H9 (cell line): ENCODE results near the gene NCAPH2. TPM values are rescaled to one million over a fixed set of nuclear protein-coding genes. Genes with fewer than 3 reads are reported as not detected.

Experiments
- DNase-seq: peaks from one replicate; pipeline ENCODE4 v3.0.0-alpha.2; 2017
- H2AFZ ChIP-seq: one replicate; pipeline ENCODE4 v1.6.1; 2013; ENCODE audit warnings: mild to moderate bottlenecking, low read length, control low read depth, moderate library complexity
- H2AK5ac ChIP-seq: 2 replicates; pipeline ENCODE4 v1.6.1; 2013; ENCODE audit warnings: low read length, control low read depth, mixed read lengths; ENCODE audit not compliant: insufficient read length
- H2BK120ac ChIP-seq: one replicate; pipeline ENCODE4 v1.6.1; 2013; ENCODE audit warnings: low read depth, mild to moderate bottlenecking, low read length, control low read depth, inconsistent platforms; ENCODE audit not compliant: poor library complexity, severe bottlenecking
- H2BK12ac ChIP-seq: 2 replicates; pipeline ENCODE4 v1.6.1; 2013; ENCODE audit warnings: low read length, control low read depth, mixed read lengths, low read depth; ENCODE audit not compliant: insufficient read length
- H2BK15ac ChIP-seq: 2 replicates; pipeline ENCODE4 v1.6.1; 2013; ENCODE audit warnings: low read depth, low read length, control low read depth
- H2BK20ac ChIP-seq: one replicate; pipeline ENCODE4 v1.6.1; 2013; ENCODE audit warnings: low read depth, mild to moderate bottlenecking, low read length, control low read depth, inconsistent platforms; ENCODE audit not compliant: poor library complexity, severe bottlenecking
- H2BK5ac ChIP-seq: 2 replicates; pipeline ENCODE4 v1.6.1; 2013; ENCODE audit warnings: low read length, control low read depth, mixed read lengths; ENCODE audit not compliant: insufficient read length
- H3K14ac ChIP-seq: 2 replicates; pipeline ENCODE4 v1.6.1; 2013; ENCODE audit warnings: low read length, control low read depth; ENCODE audit not compliant: insufficient read depth
- H3K18ac ChIP-seq: 2 replicates; pipeline ENCODE4 v1.6.1; 2013; ENCODE audit warnings: low read depth, mild to moderate bottlenecking, mixed read lengths, low read length, control low read depth; ENCODE audit not compliant: insufficient read length
- H3K23ac ChIP-seq: 2 replicates; pipeline ENCODE4 v1.6.1; 2013; ENCODE audit warnings: low read length, control low read depth, mixed read lengths, low read depth; ENCODE audit not compliant: insufficient read length
- H3K23me2 ChIP-seq: 2 replicates; pipeline ENCODE4 v1.6.1; 2013; ENCODE audit warnings: low read depth, mild to moderate bottlenecking, mixed read lengths, low read length, control low read depth; ENCODE audit not compliant: insufficient read length, poor library complexity, severe bottlenecking
- H3K27ac ChIP-seq: 2 replicates; pipeline ENCODE4 v1.5.1; 2013; ENCODE audit warnings: low read length, control low read depth, mixed read lengths, low read depth; ENCODE audit not compliant: insufficient read length
- H3K27me3 ChIP-seq: 2 replicates; pipeline ENCODE4 v1.6.1; 2013; ENCODE audit warnings: low read length, control low read depth, inconsistent platforms; ENCODE audit not compliant: insufficient read depth
- H3K4ac ChIP-seq: 2 replicates; pipeline ENCODE4 v1.6.1; 2013; ENCODE audit warnings: low read depth, mild to moderate bottlenecking, control low read depth, inconsistent platforms, low read length, moderate library complexity
- H3K4me1 ChIP-seq: 2 replicates; pipeline ENCODE4 v1.6.1; 2013; ENCODE audit warnings: low read length, control low read depth, inconsistent platforms; ENCODE audit not compliant: insufficient read depth
- H3K4me2 ChIP-seq: 2 replicates; pipeline ENCODE4 v1.6.1; 2013; ENCODE audit warnings: low read length, control low read depth, mixed read lengths; ENCODE audit not compliant: insufficient read length, insufficient read depth
- H3K56ac ChIP-seq: 2 replicates; pipeline ENCODE4 v1.6.1; 2013; ENCODE audit warnings: low read depth, mild to moderate bottlenecking, mixed read lengths, low read length, control low read depth; ENCODE audit not compliant: insufficient read length
- H3K79me1 ChIP-seq: 2 replicates; pipeline ENCODE4 v1.6.1; 2013; ENCODE audit warnings: low read depth, mild to moderate bottlenecking, moderate library complexity, low read length, control low read depth, inconsistent platforms; ENCODE audit not compliant: insufficient read depth, poor library complexity, severe bottlenecking
- H3K79me2 ChIP-seq: 2 replicates; pipeline ENCODE4 v1.6.1; 2013; ENCODE audit warnings: low read length, control low read depth, inconsistent platforms; ENCODE audit not compliant: insufficient read depth
- H3K9ac ChIP-seq: 2 replicates; pipeline ENCODE4 v1.6.1; 2013; ENCODE audit warnings: low read length, control low read depth, mixed read lengths; ENCODE audit not compliant: insufficient read length; ENCODE audit errors: extremely low read depth
- H3K9me3 ChIP-seq: one replicate; pipeline ENCODE4 v1.6.1; 2013; ENCODE audit warnings: low read depth, low read length, inconsistent platforms; ENCODE audit not compliant: control insufficient read depth
- H3T11ph ChIP-seq: one replicate; pipeline ENCODE4 v1.6.1; 2013; ENCODE audit warnings: mild to moderate bottlenecking, low read length, control low read depth, inconsistent platforms
- H4K20me1 ChIP-seq: one replicate; pipeline ENCODE4 v1.6.1; 2013; ENCODE audit not compliant: control insufficient read depth, insufficient read length, insufficient read depth
- H4K5ac ChIP-seq: 2 replicates; pipeline ENCODE4 v1.6.1; 2013; ENCODE audit warnings: low read depth, mild to moderate bottlenecking, mixed read lengths, low read length, control low read depth; ENCODE audit not compliant: insufficient read length
- H4K8ac ChIP-seq: replicated peaks from 2 replicates; pipeline ENCODE4 v1.6.1; 2013; ENCODE audit warnings: low read length, control low read depth, mixed read lengths, low read depth; ENCODE audit not compliant: insufficient read length
- H4K91ac ChIP-seq: 2 replicates; pipeline ENCODE4 v1.6.1; 2013; ENCODE audit warnings: low read depth, mild to moderate bottlenecking, moderate library complexity, mixed read lengths, low read length, control low read depth; ENCODE audit not compliant: insufficient read length
- H3K27ac Mint-ChIP-seq, 3 experiments: 2 replicates in 2 of 3; 3 replicates in 1 of 3; pipeline ENCODE4 v1.8.0; 2020 to 2021; ENCODE audit warnings: mixed read lengths in 3 of 3, mild to moderate bottlenecking in 1 of 3, moderate library complexity in 1 of 3
- H3K27me3 Mint-ChIP-seq: 2 replicates; pipeline ENCODE4 v1.8.0; 2021; ENCODE audit warnings: low read depth, mild to moderate bottlenecking, moderate library complexity, mixed read lengths
- H3K36me3 Mint-ChIP-seq, 3 experiments: 2 replicates in 2 of 3; 3 replicates in 1 of 3; pipeline ENCODE4 v1.8.0; 2020 to 2021; ENCODE audit warnings: low read depth in 3 of 3, mixed read lengths in 3 of 3; ENCODE audit not compliant: insufficient read depth in 1 of 3
- H3K4me1 Mint-ChIP-seq, 2 experiments: 2 replicates each; pipeline ENCODE4 v1.8.0; 2020; ENCODE audit warnings: mixed read lengths in 2 of 2
- H3K4me3 Mint-ChIP-seq, 2 experiments: 2 replicates in 1 of 2; 3 replicates in 1 of 2; pipeline ENCODE4 v1.8.0; 2020 to 2021; ENCODE audit warnings: mild to moderate bottlenecking in 2 of 2, mixed read lengths in 2 of 2, moderate library complexity in 1 of 2
- H3K9me3 Mint-ChIP-seq, 2 experiments: 2 replicates in 1 of 2; 3 replicates in 1 of 2; pipeline ENCODE4 v1.8.0; 2020; ENCODE audit warnings: mild to moderate bottlenecking in 2 of 2, mixed read lengths in 2 of 2, moderate library complexity in 1 of 2
- CTCF ChIP-seq: fragments of 200-600 bp; sonication (generic); conservative IDR thresholded peaks from 3 replicates; pipeline ENCODE4 v1.8.0; 2021; ENCODE audit warnings: antibody characterized with exemption, mild to moderate bottlenecking
- WGBS: extraction: QIAGEN DNeasy Blood & Tissue Kit; methylation state at CpG from one replicate; pipeline ENCODE4 v1.1.7; 2013; ENCODE audit warnings: missing lambda C conversion rate, low lambda C conversion rate, mixed read lengths; ENCODE audit not compliant: insufficient read length; ENCODE audit errors: extremely low coverage; 5-methylcytosine and 5-hydroxymethylcytosine counted together
- total RNA-seq: library from RNA; stranded (reverse); gene quantifications from 2 replicates; pipeline ENCODE4 v1.2.1, GENCODE V29; 2021

Gene NCAPH2
- total RNA-seq, 1 experiment from 2014 or later: 76.2 TPM

GRCh38 chr22:50526834-50527801 lies 19.1 kb downstream of the NCAPH2 start:
- no peak overlapping the region for H2BK12ac ChIP-seq
- H4K91ac ChIP-seq: no peak overlapping the region
- H4K5ac ChIP-seq: no peak overlapping the region
- H3K23ac ChIP-seq: no peak overlapping the region
- peaks cover 3% of the 10 kb centered on the region; the same call in 1 of the 2 replicates for H3K4me1 ChIP-seq
- H2BK120ac ChIP-seq: no peak overlapping the region
- H3K18ac ChIP-seq: no peak overlapping the region
- no peak overlapping the region for H3T11ph ChIP-seq
- Mint-ChIP-seq H3K27ac (no peak overlapping the region), H3K4me3 (peak overlapping the region; percentile 67 to 79), H3K27me3 (peaks cover 51% of the 10 kb centered on the region), H3K4me1 (peaks cover 11 to 17% of the 10 kb centered on the region in 2 experiments), H3K36me3 (peaks cover 2 to 16% (median 14%) of the 10 kb centered on the region in 3 experiments; a peak in 5 of 7 replicates), H3K9me3 (no peaks in the 10 kb centered on the region; a peak in 1 of 5 replicates)
- H2AK5ac ChIP-seq: no peak overlapping the region
- H3K4ac ChIP-seq: no peak overlapping the region
- no peak overlapping the region for H2BK5ac ChIP-seq
- H3K27me3 ChIP-seq: peaks cover 34% of the 10 kb centered on the region; the same call in 1 of the 2 replicates
- no peaks in the 10 kb centered on the region for H3K79me1 ChIP-seq
- no peaks in the 10 kb centered on the region for H4K20me1 ChIP-seq
- WGBS: no CpG with 5 or more reads among the region's 29 CpGs
- no peak overlapping the region for H2BK20ac ChIP-seq
- no peak overlapping the region for H4K8ac ChIP-seq
- no peak overlapping the region for H3K56ac ChIP-seq
- H3K79me2 ChIP-seq: no peaks in the 10 kb centered on the region
- H2BK15ac ChIP-seq: no peak overlapping the region
- no peak overlapping the region for H3K27ac ChIP-seq
- H2AFZ ChIP-seq: no peak overlapping the region
- peak; percentile 88 for DNase-seq
- H3K23me2 ChIP-seq: peaks cover 18% of the 10 kb centered on the region
- no peak overlapping the region for H3K14ac ChIP-seq
- H3K9ac ChIP-seq: no peak overlapping the region
- no peak for TF ChIP-seq CTCF
- H3K9me3 ChIP-seq: no peaks in the 10 kb centered on the region
- peak overlapping the region; percentile 70 for H3K4me2 ChIP-seq
